ENCODE measurements around the gene SMARCC2.
A peak's percentile ranks its signal among the peaks of the same experiment; 100 is the strongest.
"Not testable (repeated sequence)": the region's sequence is repeated elsewhere in the genome, so short reads cannot be mapped to it uniquely, and the experiment has no call there.

The SMARCC2 gene

GRCh38 chr12:56206452-56207166 is 17.3 kb upstream of the SMARCC2 start:
- peak; percentile 54 for DNase-seq

- no peak for DNase-seq
Observed at GRCh38 chr12:56205445-56205844, 16.2 kb upstream of the SMARCC2 start.

DNA sequence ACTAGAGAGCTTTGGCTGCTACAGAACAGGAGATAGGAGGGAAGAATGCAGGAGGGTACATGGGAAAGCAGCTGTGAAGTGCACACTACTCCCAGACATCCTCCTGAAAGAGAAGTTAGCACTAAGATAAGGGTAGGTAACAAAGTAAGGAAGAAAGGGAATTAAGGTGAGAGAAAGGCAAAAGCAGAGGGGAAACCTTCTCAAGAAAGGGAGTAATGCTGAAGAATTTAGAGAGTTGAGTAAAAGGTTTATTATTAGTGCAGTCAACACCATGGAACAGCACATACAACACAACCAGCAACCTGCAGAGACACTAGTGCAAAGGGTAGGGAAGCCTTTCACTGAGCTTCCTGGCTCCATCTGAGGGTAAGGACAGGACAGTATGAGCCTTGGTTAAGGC is 15.0 kb upstream of the SMARCC2 start:
- DNase-seq: no peak

- no peak for DNase-seq
Observed at GRCh38 chr12:56202838-56203237, 13.6 kb upstream of the SMARCC2 start.

DNA sequence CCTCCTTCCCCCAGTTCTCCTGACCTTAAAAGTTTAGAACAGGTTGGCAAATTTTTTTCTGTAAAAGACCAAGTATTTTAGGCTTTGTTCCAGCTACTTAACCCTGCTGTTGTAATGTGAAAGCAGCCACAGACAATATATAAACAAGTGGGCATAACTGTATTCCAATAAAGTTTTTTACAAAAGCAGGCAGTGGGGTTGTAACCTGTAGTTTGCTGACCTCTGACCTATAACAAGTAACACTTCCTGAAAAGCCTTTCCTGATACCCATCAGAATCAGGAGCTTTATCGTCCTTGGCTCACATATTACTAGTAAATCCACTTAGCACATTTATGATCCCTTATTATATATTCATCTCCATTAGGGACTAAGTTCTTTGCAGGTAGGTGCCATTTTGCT is 13.1 kb upstream of the SMARCC2 start:
- DNase-seq: no peak

DNA sequence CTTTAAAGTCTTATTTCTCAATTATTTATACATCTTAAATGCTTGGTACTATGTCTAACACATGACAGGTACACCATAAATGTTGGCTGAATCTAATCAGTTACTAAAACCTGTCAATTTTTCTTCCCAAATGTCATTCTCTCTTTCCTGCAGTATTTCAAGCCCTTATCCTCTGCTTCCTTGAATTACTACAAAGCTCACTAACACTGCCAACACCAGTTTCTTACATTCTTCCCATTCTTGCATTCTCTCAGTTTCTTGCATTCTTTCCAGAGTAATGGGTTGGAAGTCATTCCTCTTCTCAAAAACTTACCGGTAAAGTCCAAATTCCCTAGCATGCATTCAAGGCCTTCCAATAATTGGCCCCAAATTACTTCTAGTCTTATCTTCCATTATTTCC is 9.6 kb upstream of the SMARCC2 start:
- no peak for DNase-seq

DNA sequence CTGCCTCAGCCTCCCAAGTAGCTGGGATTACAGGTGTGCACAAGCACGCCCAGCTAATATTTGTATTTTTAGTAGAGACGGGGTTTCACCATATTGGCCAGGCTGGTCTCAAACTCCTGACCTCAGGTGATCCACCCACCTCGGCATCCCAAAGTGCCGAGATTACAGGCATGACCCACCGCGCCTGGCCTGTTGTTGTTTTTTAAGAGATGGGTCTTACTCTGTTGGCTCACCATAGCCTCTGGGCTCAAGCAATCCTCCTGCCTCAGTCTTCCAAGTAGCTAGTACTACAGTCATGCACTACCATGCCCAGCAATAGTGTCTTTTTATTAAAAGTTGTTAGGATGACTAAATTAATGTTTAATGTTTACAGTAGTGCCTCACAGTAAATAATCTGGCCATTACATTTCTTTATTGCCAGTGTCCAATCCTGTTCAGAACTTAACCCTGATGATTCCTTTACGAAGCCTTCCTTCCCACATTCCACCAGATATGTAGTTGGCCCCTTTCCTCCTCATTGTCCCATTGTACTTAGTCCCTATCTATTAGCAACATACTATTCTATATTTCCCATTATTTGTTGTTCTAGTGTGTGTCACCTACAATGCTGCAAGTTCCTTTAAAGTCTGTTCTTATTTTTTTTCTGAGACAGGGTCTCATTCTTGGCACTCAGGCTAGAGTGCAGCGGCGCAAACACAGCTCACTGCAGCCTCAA is 8.8 kb upstream of the SMARCC2 start:
- DNase-seq: no peak

GRCh38 chr12:56196818-56197550 is 7.7 kb upstream of the SMARCC2 start:
- not testable (repeated sequence) for DNase-seq

- DNase-seq: peak; percentile 86
Observed at GRCh38 chr12:56193025-56193578, 3.8 kb upstream of the SMARCC2 start.

DNA sequence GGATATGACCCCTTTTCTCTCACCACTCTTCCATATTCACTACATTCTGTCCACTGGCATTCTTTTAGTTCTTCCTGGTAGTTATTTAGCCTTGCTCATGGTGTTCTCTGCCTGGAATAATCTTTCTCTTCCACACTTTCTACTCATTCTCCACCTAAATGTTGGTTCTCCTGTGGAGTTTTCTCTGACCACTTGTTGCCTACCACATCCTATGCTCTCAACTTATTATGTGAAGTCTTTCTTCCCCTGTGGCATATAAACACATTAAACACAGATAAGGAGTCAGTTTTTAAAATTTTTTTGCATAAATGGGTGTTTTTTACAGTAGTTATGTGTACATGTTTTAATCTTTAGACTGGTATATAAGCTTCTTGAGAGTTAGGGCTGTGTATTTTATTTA is 3.3 kb upstream of the SMARCC2 start:
- DNase-seq: no peak

GRCh38 chr12:56190695-56191155 is 1.4 kb upstream of the SMARCC2 start:
- no peak for DNase-seq

DNA sequence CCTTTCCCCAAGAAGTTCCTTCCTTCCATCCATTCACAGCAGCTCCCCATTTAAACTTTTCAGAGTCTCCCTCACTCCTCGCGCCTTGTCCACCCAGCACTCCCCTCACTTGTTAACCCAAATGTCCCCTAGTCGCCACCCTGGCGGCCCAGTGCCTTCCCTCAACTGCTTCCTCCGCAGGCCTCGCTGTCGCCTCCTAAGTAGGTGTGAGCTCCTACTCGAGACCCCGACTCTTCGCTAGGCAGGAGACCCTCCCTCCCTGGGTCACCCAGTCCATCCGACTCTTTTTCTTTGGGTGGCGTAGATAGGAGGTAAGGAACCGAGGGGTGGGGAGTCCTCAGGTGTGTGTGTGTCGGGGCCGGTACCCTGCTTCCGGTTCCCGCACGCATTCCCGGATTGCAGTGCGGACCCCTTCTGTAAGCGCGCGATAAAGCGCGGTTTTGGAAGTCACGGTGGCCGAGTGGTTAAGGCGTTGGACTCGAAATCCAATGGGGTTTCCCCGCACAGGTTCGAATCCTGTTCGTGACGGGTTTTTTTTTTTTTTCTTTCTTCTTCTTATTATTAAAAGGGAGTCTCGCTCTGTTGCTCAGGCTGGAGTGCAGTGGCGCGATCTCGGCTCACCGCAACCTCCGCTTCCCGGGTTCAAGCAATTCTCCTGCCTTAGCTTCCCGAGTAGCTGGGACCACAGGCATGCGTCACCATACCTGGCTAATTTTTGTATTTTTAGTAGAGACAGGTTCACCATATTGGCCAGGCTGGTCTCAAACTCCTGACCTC is 823 bp upstream of the SMARCC2 start:
- DNase-seq: peak; percentile 94

DNA sequence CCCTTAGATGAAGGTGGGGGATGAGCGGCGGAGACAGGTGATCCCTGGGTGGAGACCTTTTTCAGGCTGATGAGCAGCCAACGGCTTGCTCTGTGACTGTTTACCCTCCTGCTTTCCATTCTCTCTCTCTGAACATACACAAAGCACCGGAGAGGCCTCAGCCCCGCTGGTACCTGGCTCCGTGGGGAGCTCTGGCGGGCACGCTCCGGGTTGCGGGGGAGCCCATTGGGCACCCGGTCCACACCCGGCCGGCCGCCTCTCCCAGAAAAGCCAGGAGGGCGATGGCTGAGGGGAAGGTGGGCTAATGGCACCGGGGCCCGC is 545 bp downstream of the SMARCC2 start:
- no peak for DNase-seq

DNA sequence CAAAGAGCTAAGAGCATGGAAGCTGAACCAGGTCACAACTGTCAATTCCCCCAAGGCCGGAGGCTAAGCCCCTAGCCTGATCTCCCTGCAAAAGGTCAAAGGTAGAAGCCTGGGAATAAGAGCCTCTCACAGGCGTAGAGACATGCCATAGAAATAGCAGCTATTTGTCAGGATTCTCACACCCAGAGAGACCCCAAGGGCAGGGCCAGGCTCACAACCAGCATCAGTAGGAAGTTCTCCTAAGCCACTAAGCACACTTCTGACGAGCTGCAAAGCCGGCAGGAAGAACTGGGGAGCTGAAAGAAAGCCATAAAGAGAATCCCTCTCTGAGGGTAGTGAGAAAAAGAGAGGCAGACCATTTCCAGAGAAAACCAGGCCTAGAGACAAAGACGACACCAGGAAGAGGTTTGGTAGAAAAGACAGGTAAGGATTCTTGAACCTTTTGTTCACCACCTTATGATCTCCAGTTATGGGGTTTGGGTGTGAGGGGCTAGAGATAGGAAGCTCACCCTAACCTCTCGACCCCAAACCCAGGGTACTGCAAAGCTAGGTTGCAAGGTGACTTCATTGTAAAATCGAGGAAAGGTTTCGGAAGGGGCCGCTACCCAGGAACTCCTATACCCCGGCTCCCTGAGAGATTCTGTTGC is 1.0 kb downstream of the SMARCC2 start:
- DNase-seq: no peak

DNA sequence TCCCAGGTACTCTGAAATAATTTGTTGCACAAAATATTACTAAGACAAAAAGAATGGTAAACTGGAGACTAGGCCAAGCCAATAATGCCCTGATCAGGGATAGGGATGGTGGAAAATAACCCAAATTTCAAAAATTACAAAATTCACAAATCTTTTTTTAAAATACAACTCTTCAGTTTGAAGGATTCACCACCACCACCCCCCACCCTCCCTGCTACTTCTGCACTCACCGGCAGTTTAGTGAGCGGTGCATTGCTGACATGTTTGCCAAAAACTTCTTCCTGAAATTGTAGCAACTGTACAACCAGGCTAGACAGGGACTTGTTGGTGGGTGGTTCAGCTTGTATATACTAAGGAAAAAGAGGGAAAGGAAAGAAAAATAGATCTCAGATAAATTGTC is 2.3 kb downstream of the SMARCC2 start:
- no peak for DNase-seq

- DNase-seq: no peak
Observed at GRCh38 chr12:56178347-56178746, 10.9 kb downstream of the SMARCC2 start.

DNA sequence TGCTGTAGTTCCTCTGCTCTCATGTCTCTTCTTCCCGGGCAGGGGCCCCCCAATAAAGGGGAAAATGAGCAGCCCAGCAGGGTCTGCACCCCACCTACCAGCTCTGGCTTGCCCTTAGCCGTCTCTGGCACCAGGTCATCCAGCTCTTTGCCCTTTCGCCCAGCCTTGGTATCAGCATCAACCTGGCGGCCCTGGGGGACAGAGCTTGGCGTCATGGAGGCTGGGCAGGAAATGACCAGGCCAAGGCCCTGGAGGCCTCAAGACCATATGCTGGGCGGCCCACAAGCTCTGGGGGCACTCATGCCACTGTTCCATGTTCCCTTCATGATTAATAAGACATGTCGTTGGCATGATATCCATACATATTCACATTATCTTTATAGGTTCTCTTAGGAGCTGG is 16.4 kb downstream of the SMARCC2 start:
- DNase-seq: no peak

DNA sequence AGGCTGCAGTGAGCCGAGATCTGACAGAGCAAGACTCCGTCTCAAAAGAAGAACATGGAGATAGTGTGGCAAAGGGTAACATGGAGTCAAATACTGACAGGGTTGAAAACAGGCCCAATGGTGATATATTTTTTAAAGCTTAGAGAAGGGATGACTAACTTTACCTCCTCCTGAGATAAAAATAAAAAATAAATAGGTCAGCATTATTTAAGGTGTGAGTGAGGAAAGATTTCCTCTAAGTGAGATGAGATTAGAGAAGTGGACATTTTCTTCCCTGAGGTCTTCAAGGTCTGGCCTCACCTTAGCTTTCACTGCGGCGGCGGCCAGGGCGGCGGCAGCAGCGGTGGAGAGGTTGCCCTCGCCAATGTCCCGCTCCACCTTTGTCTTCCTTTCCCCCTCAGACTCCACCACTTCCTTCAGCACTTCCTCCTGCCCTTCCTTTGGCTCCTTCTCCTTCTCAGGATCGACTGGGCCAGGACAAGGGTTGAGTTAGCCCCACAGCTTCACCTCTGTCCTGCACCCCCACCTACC is 20.0 kb downstream of the SMARCC2 start:
- no peak for DNase-seq

- no peak for DNase-seq
Observed at GRCh38 chr12:56165369-56165768, 23.9 kb downstream of the SMARCC2 start.

DNA sequence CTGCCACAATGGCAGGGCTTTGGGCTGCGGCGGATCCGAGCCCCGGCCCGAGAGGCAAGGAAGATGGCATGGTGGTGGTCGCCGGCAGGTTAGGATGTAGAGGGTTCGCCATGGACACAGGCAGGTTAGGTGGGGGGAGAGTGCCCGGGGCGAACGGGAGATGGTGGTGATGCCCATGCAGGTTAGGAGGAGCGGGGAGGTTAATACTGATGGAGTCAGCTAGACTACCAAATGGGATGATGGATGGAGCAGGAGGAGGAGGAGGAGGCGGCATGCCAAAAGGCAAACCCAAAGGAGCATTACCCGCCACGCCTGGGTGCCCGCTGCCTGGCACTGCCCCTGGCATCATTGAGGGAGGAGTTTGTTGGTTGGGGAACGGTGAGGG is 24.9 kb downstream of the SMARCC2 start:
- no peak for DNase-seq

- DNase-seq: no peak
Observed at GRCh38 chr12:56163533-56164344, 25.5 kb downstream of the SMARCC2 start.
